ENCODE data around the gene BIN1. TPM values are rescaled to one million over a fixed set of nuclear protein-coding genes. Genes with fewer than 3 reads are reported as not detected.

BIN1 gene
- polyA plus RNA-seq, 1 of the 3 experiments (the other 2 are of a cell fraction), result 40.3 TPM

- TF ChIP-seq USF2 (IDR thresholded peaks at IDR 0.05; ENCODE audit: borderline replicate concordance, low read depth, low read length), result no peak
Observed at GRCh38 chr2:127012868-127013267, 94.1 kb downstream of the BIN1 start (continued).

DNA sequence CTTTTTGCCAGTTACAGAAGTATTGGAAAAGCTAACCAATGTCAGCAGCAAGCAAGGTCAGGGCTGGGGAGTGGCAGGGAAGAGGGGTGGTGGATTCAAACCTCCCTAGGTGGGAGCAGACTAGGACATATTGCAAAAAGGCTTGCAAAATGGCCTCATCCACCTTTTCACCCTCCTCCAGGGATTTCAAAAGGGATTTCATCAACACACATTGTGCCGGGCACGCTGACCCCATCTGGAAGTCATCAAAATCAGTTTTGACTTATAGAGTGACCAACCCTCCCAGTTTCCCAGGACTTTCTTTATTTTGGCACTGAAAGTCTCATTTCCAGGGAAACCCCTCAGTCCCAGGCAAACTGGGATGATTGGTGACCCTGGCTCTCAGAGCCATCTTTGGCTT is 94.7 kb downstream of the BIN1 start:
- no peaks in the 10 kb centered on the region for H3K36me3 ChIP-seq (replicated peaks in 1 of 2; ENCODE audit: control insufficient read depth in 1 of 2, insufficient read depth in 2 of 2, low read length in 1 of 2)
- H3F3A ChIP-seq (replicated peaks; ENCODE audit: insufficient read depth), result no peaks in the 10 kb centered on the region
- H3K4me3 ChIP-seq (ENCODE audit: low read depth in 2 of 2, low read length in 1 of 2), result no peak overlapping the region
- H3K4me2 ChIP-seq, result no peak overlapping the region
- H3K9me2 ChIP-seq, result no peaks in the 10 kb centered on the region
- no peak overlapping the region for H3K27ac ChIP-seq (ENCODE audit: low read depth in 2 of 2, low read length in 1 of 2)
- no peak for DNase-seq
- WGBS (ENCODE audit: low lambda C conversion rate), result 44% methylated on average over 2 of the region's 2 CpGs
- peaks cover 7% of the 10 kb centered on the region; the same call in 1 of the 2 replicates for H3K27me3 ChIP-seq (ENCODE audit: insufficient read depth)
- H3K9me3 ChIP-seq, result no peaks in the 10 kb centered on the region
- no peak for TF ChIP-seq TEAD4 (IDR thresholded peaks at IDR 0.05; ENCODE audit: borderline replicate concordance, insufficient read depth)
- no peak for TF ChIP-seq SIN3A (IDR thresholded peaks at IDR 0.05; ENCODE audit: borderline replicate concordance, low read depth, low read length)
- no peak for TF ChIP-seq TCF12 (IDR thresholded peaks at IDR 0.05)
- TF ChIP-seq ZBTB33 (IDR thresholded peaks at IDR 0.05; ENCODE audit: borderline replicate concordance, low read depth), result no peak
- TF ChIP-seq, protein P1, sequence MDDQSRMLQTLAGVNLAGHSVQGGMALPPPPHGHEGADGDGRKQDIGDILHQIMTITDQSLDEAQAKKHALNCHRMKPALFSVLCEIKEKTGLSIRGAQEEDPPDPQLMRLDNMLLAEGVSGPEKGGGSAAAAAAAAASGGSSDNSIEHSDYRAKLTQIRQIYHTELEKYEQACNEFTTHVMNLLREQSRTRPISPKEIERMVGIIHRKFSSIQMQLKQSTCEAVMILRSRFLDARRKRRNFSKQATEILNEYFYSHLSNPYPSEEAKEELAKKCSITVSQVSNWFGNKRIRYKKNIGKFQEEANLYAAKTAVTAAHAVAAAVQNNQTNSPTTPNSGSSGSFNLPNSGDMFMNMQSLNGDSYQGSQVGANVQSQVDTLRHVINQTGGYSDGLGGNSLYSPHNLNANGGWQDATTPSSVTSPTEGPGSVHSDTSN (IDR thresholded peaks at IDR 0.05), result no peak
- no peak for TF ChIP-seq EZH2phosphoT487 (IDR thresholded peaks at IDR 0.05; ENCODE audit: borderline replicate concordance, low read depth)
- TF ChIP-seq, protein P2, sequence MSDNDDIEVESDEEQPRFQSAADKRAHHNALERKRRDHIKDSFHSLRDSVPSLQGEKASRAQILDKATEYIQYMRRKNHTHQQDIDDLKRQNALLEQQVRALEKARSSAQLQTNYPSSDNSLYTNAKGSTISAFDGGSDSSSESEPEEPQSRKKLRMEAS (IDR thresholded peaks at IDR 0.05; ENCODE audit: low read depth), result no peak
- no peak for TF ChIP-seq MEF2A (IDR thresholded peaks at IDR 0.05; ENCODE audit: borderline replicate concordance, low read depth)
- no peak for TF ChIP-seq FOXM1 (IDR thresholded peaks at IDR 0.05; ENCODE audit: low read depth)
- TF ChIP-seq RCOR1 (IDR thresholded peaks at IDR 0.05; ENCODE audit: low read length), result no peak
- TF ChIP-seq, protein P3, sequence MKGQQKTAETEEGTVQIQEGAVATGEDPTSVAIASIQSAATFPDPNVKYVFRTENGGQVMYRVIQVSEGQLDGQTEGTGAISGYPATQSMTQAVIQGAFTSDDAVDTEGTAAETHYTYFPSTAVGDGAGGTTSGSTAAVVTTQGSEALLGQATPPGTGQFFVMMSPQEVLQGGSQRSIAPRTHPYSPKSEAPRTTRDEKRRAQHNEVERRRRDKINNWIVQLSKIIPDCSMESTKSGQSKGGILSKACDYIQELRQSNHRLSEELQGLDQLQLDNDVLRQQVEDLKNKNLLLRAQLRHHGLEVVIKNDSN (IDR thresholded peaks at IDR 0.05; ENCODE audit: borderline replicate concordance, low read depth), result no peak
- no peak for TF ChIP-seq MXI1 (IDR thresholded peaks at IDR 0.05; ENCODE audit: low read depth, low read length)
- no peak for TF ChIP-seq JUND (IDR thresholded peaks at IDR 0.05)
- no peak for TF ChIP-seq GATA2 (CRISPR knock-in tag; IDR thresholded peaks at IDR 0.05)
- no peak for TF ChIP-seq SMC3 (IDR thresholded peaks at IDR 0.05; ENCODE audit: low read depth, low read length)
- no peak for TF ChIP-seq USF2 (IDR thresholded peaks at IDR 0.05; ENCODE audit: borderline replicate concordance, low read depth, low read length)
- TF ChIP-seq EP300 (IDR thresholded peaks at IDR 0.05; ENCODE audit: borderline replicate concordance in 1 of 2, low read depth in 1 of 2, low read length in 1 of 2), result no peak
- TF ChIP-seq RAD21 (IDR thresholded peaks at IDR 0.05; ENCODE audit: low read length), result no peak
- TF ChIP-seq GABPA (IDR thresholded peaks at IDR 0.05; ENCODE audit: low read depth), result no peak
- no peaks in the 10 kb centered on the region for H4K20me1 ChIP-seq (ENCODE audit: insufficient read depth)
- H3K79me2 ChIP-seq (ENCODE audit: insufficient read depth), result no peaks in the 10 kb centered on the region
- no peak overlapping the region for H3K9ac ChIP-seq
- peaks cover 3 to 10% of the 10 kb centered on the region in 2 experiments; a peak in 2 of 4 replicates for H3K4me1 ChIP-seq (ENCODE audit: control insufficient read depth in 1 of 2, insufficient read depth in 2 of 2, low read depth in 1 of 2, low read length in 1 of 2)
- CTCF ChIA-PET, result interaction anchor here (2.3 kb wide), 1 partner anchor 12 kb away, joined by 6 read pairs; no protein-coding TSS in a partner anchor
- no peak overlapping the region for H2AFZ ChIP-seq (ENCODE audit: low read depth)
- POLR2A ChIA-PET, result no interaction called here
